HG03025 (cell line): Measurements from ENCODE around the gene FBXW8.

Experiments used
- ATAC-seq: cut with Tn5 transposase; IDR thresholded peaks from one replicate; pipeline ENCODE4 v1.9.1; 2021; ENCODE audit warnings: mild to moderate bottlenecking, moderate library complexity; ENCODE audit not compliant: unreplicated experiment, low FRiP score

Gene FBXW8

DNA sequence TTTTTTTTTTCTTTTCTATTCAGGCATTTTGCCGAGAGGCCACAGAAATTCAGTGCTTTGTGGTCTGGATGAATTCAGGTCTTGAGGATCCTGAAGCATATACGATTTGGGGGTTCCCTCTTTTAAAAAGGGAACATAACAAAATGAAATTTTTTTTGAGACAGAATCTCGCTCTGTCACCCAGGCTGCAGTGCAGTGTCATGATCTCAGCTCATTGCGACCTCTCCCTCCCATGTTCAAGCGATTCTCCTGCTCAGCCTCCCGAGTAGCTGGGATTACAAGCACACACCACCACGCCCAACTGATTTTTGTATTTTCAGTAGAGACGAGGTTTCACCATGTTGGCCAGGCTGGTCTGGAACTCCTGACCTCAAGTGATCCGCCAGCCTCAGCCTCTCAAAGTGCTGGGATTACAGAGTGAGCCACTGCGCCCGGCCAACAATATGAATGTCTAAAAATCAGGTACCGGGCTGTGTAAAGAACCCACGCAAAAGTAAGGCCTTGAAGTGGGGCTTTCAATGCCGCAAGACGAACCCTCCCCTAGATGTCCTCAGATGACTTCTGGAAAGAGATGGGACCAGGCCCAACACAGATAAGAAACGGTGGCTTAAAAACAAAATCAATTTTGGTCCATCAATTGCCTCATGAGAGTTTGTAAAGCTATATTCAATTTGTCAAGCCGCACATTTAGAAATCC, 158.5 kb downstream of the FBXW8 start:
- ATAC-seq: no peak

DNA sequence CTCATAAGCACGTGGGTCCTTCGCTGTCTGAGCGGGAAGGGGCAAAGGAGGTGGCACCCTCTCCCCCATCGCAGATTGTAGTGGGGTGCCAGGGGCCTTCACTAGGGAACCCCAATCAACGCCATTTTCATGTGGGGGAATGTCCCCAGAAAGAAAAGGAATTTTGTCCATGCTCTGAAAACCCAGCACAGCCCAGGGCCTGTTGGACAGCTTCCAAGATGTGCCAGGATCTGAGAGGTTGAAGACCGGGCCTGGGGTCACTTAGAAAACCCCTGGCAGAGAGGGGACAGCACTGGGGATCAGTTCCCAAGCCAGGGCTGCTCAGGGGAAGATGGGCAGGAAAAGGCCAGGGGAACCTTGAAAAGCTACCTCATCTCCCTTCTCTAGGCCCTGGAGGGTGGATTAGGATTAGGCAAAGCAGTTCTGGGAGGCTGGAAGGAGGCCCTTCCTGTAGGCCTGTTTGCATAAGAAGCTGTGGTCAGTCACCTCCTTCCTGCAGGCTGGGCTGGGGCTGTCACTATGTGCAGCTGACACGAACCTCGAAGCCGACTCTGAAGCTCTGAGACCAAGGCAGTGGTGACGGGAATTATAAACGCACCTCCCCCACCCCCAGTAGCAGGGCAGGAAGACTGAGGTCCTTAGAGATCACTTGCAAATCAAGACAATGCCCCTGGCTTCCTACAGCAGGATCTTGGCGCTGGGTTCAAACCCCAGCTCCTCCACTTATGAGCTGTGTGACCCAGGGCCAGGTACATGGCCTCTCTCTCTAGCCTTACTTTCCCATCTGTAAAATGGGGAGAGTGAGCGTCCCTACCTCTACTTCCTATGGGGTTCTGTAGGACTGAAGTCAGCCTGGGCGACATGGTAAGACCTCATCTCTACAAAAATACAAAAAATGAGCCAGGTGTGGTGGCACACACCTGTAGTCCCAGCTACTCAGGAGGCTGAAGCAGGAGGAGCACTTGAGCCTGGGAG, 159.5 kb downstream of the FBXW8 start:
- no peak for ATAC-seq

DNA sequence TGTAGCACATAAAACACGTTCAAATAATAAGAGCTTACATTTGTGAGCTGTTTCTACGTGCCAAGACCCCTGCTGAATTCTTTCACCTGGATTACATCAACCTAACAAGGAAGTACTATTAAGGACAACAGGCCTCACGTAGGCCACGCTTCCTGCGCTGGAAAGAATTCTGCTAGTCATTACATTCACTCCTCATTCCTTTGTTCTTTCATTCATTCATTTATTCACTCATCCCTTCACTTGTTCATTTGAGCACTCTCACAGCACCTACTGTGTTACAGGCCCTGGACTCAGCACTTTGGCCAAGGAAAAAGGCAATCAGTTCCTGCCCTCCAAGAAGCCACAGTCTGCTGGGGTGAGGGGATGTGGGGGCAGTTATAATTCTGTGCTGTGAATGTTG, 160.3 kb downstream of the FBXW8 start:
- ATAC-seq: no peak

DNA sequence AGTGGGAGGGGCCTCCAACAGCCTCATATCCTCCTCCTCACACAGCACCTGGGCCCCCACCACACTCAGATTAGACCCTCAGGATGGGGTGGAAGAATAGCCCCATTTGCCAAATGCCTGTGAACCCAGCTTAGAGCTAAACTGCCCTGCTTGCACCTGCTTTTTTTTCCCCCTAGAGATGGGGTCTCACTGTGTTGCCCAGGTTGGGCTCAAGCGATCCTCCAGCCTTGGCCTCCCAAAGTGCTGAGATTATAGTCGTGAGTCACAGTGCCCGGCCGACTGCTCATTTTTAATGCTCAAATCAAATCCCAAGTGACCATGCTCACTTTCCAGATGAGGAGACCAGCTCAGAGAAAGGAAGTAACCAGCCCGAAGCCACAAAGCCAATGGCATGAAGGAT, 161.4 kb downstream of the FBXW8 start:
- no peak for ATAC-seq

DNA sequence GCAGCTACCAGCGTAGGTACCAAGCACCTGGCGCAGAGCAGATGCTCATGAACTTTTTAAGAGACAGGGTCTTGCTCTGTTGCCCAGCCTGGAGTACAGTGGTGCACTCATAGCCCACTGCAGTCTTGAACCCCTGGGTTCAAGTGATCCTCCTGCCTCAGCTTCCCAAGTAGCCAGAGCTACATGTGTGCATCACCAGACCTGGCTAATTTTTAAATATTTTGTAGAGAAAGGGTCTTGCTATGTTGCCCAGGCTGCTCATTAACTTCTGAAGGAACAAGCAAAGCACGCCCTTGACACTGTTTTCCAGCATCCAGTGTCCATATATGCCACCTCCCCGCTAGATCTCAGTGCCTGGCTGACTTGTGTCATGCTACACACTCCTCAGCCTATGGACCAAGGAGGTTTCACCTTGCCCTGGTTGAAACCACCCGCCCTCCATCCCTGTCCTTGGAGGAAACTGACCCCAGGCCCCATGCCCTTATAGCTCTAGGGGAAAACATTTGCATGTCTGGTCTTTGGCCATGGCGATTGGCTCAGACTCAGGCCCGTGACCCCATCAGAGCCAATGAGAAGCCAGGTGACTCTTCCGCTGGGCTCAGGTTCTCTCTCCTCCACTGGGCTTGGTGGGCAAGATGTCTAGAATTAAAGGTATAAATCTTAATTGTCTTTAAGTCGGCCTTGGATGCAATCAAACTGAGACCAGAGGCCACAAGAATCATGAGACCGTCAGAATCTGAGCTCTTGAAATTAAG, 162.2 kb downstream of the FBXW8 start:
- no peak for ATAC-seq

DNA sequence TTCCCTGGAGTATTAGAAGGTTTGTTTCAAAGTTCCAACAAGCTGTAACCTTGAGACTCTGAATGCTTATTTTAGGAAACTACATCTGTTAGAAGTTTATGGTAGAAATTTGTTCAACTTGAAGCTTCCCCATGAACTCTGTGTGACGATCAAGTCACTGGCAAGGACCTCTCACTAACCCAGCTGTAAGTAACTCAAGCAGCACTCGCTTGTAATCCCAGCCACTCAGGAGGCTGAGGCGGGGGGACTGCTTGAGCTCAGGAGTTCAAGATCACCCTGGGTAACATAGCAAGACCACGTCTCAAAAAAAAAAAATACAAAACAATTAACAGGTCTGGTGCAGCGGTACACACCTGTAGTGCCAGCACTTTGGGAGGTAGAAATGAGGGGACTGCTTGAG, 162.9 kb downstream of the FBXW8 start:
- ATAC-seq: no peak

DNA sequence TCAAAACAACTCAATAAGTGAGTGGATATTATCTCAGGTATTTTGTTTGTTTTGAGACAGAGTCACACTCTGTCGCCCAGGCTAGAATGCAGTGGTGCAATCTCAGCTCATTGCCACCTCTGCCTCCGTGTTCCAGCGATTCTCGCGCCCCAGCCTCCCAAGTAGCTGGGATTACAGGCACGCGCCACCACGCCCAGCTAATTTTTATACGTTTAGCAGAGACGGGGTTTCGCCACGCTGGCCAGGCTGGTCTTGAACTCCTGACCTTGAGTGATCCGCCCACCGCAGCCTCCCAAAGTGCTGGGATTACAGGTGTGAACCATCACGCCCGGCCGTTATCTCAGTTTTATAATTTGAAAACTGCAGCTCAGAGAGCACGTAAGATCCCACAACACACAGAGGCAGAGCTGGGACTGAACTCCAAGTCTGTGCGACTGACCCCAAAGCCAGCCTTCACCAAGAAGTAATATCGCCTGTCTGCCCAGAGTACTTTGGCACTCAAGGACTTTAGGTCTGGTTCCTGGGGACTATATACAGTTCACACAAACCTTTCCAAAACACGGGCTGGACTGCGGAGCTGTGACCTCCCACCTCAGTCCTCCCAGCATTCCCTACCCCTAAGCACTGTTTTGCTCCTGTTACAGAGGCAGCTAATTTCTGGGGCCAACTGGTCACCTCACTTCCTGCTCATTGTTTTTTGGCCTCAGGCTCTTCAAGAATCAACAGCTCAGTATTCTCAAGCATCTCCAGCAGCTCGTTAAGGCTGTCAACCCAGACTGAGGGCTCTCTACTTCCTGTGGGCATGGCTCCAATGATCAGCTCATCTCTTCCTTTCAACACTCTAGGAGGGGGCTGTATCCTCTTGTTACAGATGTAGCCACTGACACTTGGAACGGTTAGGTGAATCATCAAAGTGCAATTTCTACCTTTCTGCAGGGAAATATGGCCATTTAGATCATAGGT, 165.9 kb downstream of the FBXW8 start:
- ATAC-seq: no peak

DNA sequence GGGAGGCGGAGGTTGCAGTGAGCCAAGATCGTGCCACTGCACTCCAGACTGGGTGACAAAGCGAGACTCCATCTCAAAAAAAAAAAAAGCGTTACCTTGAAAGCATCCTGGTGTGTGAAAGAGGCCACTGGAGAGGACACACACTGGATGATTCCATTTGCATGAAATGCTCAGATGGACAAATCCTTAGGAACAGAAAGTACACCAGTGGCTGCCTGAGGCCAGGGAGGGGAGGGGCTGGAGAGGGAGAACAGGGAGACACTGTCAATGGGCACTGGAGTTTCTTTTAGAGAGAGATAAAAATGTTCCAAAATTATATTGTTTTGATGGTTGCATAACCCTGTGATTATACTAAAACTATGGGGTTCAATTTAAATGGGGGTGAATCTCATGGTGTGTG, 168.7 kb downstream of the FBXW8 start:
- ATAC-seq: no peak

DNA sequence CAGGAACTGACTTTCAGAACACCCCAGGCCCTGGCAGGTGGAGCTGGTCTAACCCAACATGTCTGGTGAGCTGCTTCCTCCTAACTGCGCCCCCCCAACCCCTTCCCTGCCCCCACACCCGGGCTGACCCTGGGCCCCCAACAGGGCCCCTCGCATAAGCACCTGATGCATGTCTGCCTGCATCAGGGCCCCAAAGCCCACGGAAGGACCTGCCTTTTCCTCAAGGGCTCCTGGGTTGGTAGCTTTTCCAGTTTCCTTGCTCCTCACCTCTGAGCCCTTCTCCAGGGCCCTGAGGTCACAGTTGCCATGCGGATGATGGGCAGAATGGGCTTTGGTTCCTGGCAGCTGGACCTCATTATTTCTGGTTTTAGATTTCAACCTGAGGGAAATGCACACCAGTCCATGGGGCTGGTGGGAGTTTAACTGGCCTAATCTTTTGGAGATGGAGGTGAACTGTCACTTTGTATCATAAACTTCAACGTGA, 170.0 kb downstream of the FBXW8 start:
- ATAC-seq: no peak
